T-helper 1 cell treated with Interleukin-12 subunit alpha and Interleukin-12 subunit beta and Interleukin-4 antibody, amounts not matched to agents 30 ng/mL and 1 ng/mL, for 36 hours (primary cell): Measurements from ENCODE around the gene KCNG1. TPM values are rescaled to one million over a fixed set of nuclear protein-coding genes. Genes with fewer than 3 reads are reported as not detected.
"Not testable (repeated sequence)": the region's sequence is repeated elsewhere in the genome, so short reads cannot be mapped to it uniquely, and the experiment has no call there.

ENCODE experiments used
- intact Hi-C: fragments of 100-400 bp; cut with micrococcal nuclease; formaldehyde crosslinking; loops from one replicate; pipeline ENCODE4 v1.15.1; 2024
- total RNA-seq: library from RNA; stranded (reverse); gene quantifications from 2 replicates; pipeline ENCODE4 v1.2.3, GENCODE V29; 2022

Gene KCNG1
- total RNA-seq, 1 donor from 2014 or later = 0.10 TPM

- intact Hi-C loops = loop anchor here (1.0 to 10.0 kb wide), 6 partner anchors 233 to 1167 kb away; no protein-coding TSS in a partner anchor
Measured at GRCh38 chr20:50987493-50988210, 35.3 kb downstream of the KCNG1 start.

GRCh38 chr20:50983321-50983720 lies 39.6 kb downstream of the KCNG1 start:
- intact Hi-C loops = loop anchor here (10.0 kb wide), 1 partner anchor 1171 kb away; no protein-coding TSS in a partner anchor

- intact Hi-C loops = loop anchor here (10.0 kb wide), 1 partner anchor 1172 kb away; no protein-coding TSS in a partner anchor
Measured at GRCh38 chr20:50982363-50982762, 40.5 kb downstream of the KCNG1 start.

- intact Hi-C loops = loop anchor here (1.0 to 10.0 kb wide), 3 partner anchors 21 to 1173 kb away; no protein-coding TSS in a partner anchor
Measured at GRCh38 chr20:50981714-50982048, 41.2 kb downstream of the KCNG1 start.

GRCh38 chr20:50980851-50981713 lies 41.8 kb downstream of the KCNG1 start:
- intact Hi-C loops = loop anchor here (1.0 to 10.0 kb wide), 3 partner anchors 20 to 1174 kb away; no protein-coding TSS in a partner anchor

- intact Hi-C loops = loop anchor here (2.0 to 10.0 kb wide), 2 partner anchors 19 to 1175 kb away; no protein-coding TSS in a partner anchor
Measured at GRCh38 chr20:50980071-50980681, 42.7 kb downstream of the KCNG1 start.

- intact Hi-C loops = not testable (repeated sequence)
Measured at GRCh38 chr20:50978533-50978932, 44.4 kb downstream of the KCNG1 start.

- intact Hi-C loops = no loop called here
Measured at GRCh38 chr20:50977066-50978021, 45.6 kb downstream of the KCNG1 start.

- intact Hi-C loops = no loop called here
Measured at GRCh38 chr20:50975701-50976330, 47.1 kb downstream of the KCNG1 start.

GRCh38 chr20:50969912-50970311 lies 53.0 kb downstream of the KCNG1 start:
- intact Hi-C loops = no loop called here

GRCh38 chr20:50969435-50969834 lies 53.5 kb downstream of the KCNG1 start:
- intact Hi-C loops = no loop called here

- intact Hi-C loops = no loop called here
Measured at GRCh38 chr20:50968289-50968688, 54.6 kb downstream of the KCNG1 start.

GRCh38 chr20:50967586-50967985 lies 55.3 kb downstream of the KCNG1 start:
- intact Hi-C loops = no loop called here

GRCh38 chr20:50959543-50960126 lies 63.3 kb downstream of the KCNG1 start:
- intact Hi-C loops = loop anchor here (2.0 to 5.0 kb wide), 3 partner anchors 21 to 442 kb away; partner anchors contain the start of gene PARD6B

- intact Hi-C loops = loop anchor here (1.0 to 5.0 kb wide), 6 partner anchors 28 to 442 kb away; partner anchors contain the start of genes ADNP and PARD6B
Measured at GRCh38 chr20:50958615-50959542, 64.0 kb downstream of the KCNG1 start, which contains the start of gene MOCS3. TSS of gene MOCS3 (plus strand) at chr20:50958818. CDS start at chr20:50958843, 25 bp downstream.

- intact Hi-C loops = loop anchor here (1.0 to 5.0 kb wide), 6 partner anchors 27 to 442 kb away; partner anchors contain the start of genes ADNP and PARD6B
Measured at GRCh38 chr20:50957798-50958614, 64.9 kb downstream of the KCNG1 start, which contains the start of gene DPM1. TSS of gene DPM1 (minus strand) at chr20:50958532. CDS start at chr20:50958523, 9 bp downstream.

- intact Hi-C loops = loop anchor here (5.0 kb wide), 1 partner anchor 440 kb away; no protein-coding TSS in a partner anchor
Measured at GRCh38 chr20:50957276-50957675, 65.6 kb downstream of the KCNG1 start.
